Body of pancreas (tissue), 4 donors: ENCODE measurements around the gene TXLNB.

Experiments used
- CTCF ChIP-seq, 7 experiments: fragments of 450-650 bp in 4 of 7; fragments of 200-600 bp in 3 of 7; sonication (generic) in 3 of 7; IDR thresholded peaks; one replicate each; pipeline ENCODE4 v1.5.1; 2016 to 2019; ENCODE audit warnings: antibody characterized with exemption in 7 of 7
- POLR2A ChIP-seq, 3 donors: fragments of 450-650 bp; IDR thresholded peaks; one replicate each; pipeline ENCODE4 v1.6.1; 2016; ENCODE audit warnings: antibody characterized with exemption in 3 of 3, mild to moderate bottlenecking in 2 of 3

DNA sequence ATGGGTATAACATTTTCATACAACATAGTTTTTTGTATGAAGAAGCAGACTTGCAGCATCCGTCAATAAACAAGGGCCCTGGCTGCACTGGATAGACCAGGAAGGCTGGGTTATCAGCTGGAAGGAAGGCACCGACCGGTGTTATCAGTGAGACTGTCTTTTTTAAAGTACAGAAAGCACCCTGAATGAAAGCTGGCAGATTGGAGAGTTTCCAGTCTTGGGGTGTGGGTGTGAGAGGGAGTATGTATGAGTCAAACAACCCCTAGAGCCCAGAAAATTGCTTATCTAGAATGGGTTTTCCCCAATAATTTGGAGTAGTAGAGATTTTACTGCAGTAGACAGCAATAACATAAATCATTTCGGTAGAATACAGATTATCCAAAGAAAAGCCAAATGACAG lies 42.4 kb downstream of the TXLNB start:
- TF ChIP-seq POLR2A (IDR thresholded peaks at IDR 0.05) = no peak
- TF ChIP-seq CTCF (IDR thresholded peaks at IDR 0.05) = no peak
